Bronchial epithelial cell (primary cell): ENCODE data around the gene GFRA4. TPM values are rescaled to one million over a fixed set of nuclear protein-coding genes. Genes with fewer than 3 reads are reported as not detected.

Source experiments
- DNase-seq: peaks from one replicate; pipeline ENCODE4 v3.0.0-alpha.2; 2010; ENCODE audit warnings: low read depth
- FAIRE-seq: peaks from 2 replicates; lab custom pipeline; 2011; peaks lifted over from hg19 to GRCh38; lab: Jason Lieb, UNC
- H3K27me3 ChIP-seq: 2 replicates; pipeline ENCODE4 v1.5.1; 2011; ENCODE audit warnings: low read length; ENCODE audit not compliant: control insufficient read depth, insufficient read depth
- H3K36me3 ChIP-seq: 2 replicates; pipeline ENCODE4 v1.5.1; 2011; ENCODE audit warnings: low read length; ENCODE audit not compliant: control insufficient read depth, insufficient read depth
- H3K4me3 ChIP-seq: 2 replicates; pipeline ENCODE4 v1.5.1; 2011; ENCODE audit warnings: mild to moderate bottlenecking, low read depth, low read length, control low read depth
- CTCF ChIP-seq: IDR thresholded peaks from 2 replicates; pipeline ENCODE4 v1.5.1; 2011; ENCODE audit warnings: mild to moderate bottlenecking, moderate library complexity, low read length, control low read depth, inconsistent platforms; ENCODE audit not compliant: insufficient read depth, severe bottlenecking
- total RNA-seq: library from RNA; depleted of rRNA; stranded (reverse); fragments of >200 nt; gene quantifications from 2 replicates; pipeline ENCODE4 v1.2.1, GENCODE V29; 2014

The GFRA4 gene
- total RNA-seq, 1 donor from 2014 or later = not detected

DNA sequence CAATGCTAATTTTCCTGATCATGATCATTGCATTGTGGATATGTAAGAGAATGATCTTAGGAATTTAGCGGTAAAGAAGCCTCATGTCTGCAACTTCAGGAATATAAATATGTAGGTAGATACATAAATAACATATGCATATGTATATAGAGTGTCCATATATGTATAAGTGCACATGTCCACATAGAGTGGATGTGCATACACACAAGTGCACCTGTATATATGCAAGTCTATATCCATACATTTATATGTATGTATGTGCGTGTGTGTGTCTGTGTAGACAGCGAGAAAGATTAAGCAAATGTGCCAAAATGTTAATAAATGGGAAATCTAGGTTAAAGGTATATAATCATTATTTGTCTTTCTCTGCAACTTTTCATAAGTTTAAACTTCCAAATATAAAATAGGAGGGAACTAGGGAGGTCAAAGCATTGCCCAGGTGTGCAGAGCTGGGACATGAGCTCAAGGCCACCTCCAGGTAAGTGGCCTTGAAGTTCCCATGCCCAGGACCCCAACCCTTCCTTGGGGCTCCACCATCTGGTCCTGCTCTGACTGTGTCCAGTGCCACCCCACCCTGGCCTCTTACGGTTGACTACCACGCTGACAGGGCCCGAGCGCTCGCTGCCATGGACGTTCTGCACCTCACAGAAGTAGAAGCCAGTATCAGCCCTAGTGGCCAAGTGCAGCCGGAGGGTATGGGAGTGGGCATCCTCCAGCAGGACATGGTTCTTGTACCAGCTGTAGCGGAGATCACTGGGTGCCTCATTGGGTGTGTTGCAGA is 39.6 kb upstream of the GFRA4 start:
- no peak for TF ChIP-seq CTCF
- no peaks in the 10 kb centered on the region for H3K27me3 ChIP-seq
- H3K4me3 ChIP-seq = no peak overlapping the region
- FAIRE-seq (no peak), DNase-seq (no peak)
- H3K36me3 ChIP-seq = no peaks in the 10 kb centered on the region

- no peak for FAIRE-seq
- no peak for DNase-seq
- Histone ChIP-seq H3K4me3 (no peak overlapping the region), H3K27me3 (no peaks in the 10 kb centered on the region), H3K36me3 (no peaks in the 10 kb centered on the region)
- TF ChIP-seq CTCF = no peak
Measured at GRCh38 chr20:3701061-3701998, 38.1 kb upstream of the GFRA4 start.

DNA sequence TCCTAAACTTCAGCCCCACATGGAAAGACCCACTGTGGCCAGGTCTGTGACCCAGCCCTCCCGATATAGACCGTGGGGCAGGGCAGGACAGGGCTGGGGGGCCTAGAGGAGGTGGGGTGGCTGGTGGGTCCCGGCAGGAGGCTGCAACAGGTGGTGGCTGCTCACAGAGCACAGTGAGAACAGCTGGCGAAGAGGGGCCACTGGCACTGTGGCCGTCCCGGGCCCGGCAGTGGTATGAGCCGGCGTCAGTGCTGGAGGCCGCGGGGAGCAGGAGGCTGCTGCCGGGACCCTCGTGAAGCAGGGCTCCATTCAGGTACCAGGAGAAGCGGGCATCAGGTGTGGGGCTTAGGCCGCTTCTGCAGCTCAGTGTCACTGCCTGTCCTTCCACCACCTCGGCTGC is 35.8 kb upstream of the GFRA4 start:
- Histone ChIP-seq H3K27me3 (no peaks in the 10 kb centered on the region), H3K36me3 (no peaks in the 10 kb centered on the region), H3K4me3 (no peak overlapping the region)
- TF ChIP-seq CTCF = no peak
- DNase-seq = no peak
- FAIRE-seq = no peak

DNA sequence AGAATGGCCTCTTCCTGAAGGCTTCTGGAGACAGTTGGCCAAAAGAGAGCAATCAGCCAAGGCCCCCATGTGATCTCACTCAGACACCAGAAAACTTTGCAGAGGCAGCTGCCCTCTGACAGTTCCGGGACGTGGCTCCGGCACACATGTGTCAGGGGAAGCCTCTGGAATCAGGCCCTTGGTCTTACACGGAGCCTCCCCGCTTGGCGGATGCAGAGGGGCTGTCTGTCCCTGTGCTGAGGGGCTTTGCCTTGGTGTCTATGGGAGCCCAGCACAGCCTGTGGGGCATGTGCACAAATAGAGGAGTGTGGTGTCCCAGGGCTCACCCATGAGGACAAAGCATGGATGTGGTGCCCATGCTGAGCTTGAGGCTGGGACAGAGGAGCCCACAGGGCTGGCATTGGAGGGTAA is 35.4 kb upstream of the GFRA4 start:
- no peak for FAIRE-seq
- H3K36me3 ChIP-seq = no peaks in the 10 kb centered on the region
- no peaks in the 10 kb centered on the region for H3K27me3 ChIP-seq
- TF ChIP-seq CTCF = no peak
- DNase-seq = no peak
- no peak overlapping the region for H3K4me3 ChIP-seq

DNA sequence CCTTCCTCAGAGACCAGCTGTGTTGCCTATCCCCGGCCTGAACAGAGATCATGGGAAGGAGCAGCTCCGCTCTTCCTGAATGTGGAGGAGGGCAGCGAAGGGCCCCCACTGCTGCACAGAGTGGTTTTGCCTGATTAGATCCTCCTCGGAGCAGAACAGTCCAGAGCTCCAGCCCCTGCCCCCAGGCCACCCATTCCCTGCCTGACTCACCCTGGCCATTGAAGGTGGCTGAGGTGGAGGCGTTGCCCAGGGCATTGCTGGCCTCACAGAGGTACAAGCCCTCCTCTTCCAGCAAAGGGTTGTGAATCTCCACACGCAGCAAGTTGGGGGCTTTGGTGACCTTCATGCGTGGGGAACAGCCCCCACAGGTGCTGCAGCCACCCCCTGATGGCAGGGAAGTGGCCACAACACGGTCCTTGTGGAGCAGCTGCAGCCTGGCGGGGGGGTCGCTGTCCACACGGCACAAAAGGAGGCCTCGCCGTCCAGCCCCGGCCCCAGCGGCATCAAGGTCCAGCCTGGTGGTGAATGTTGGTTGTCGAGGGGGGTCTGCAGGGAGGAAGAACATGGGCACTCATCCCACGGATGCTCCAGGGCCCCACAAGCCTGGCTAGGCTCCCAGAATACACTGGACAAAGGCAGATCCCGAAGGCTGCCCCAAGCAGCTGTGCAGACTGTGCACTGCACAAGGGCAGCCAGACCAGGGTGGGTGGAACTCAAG is 34.5 kb upstream of the GFRA4 start:
- no peak for TF ChIP-seq CTCF
- no peaks in the 10 kb centered on the region for H3K27me3 ChIP-seq
- DNase-seq (no peak), FAIRE-seq (no peak)
- H3K4me3 ChIP-seq = no peak overlapping the region
- no peaks in the 10 kb centered on the region for H3K36me3 ChIP-seq
